ENCODE results near the gene SELENOO.

DNA sequence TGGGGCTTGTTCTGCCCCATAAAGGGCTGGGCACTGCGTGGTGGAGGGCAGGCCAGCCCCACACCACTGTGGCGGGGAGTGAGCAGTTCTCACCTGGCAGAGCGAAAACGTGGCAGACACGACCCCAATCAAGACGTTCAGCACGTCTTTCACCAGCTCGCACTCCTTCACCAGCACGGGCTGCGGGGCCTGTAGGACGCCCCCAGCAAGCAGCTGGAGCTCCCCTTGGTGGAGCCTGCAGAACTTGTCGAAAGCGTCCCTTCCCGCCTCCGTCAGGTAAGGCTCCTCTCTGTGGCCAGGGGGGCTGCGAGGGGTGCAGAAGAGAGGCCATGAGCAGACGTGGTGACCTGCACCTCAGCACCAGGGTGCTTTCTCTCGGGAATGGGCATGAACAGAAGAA, 32.4 kb downstream of the SELENOO start:
- TF ChIP-seq POLR2A (IDR thresholded peaks at IDR 0.05) (no peak), EP300 (IDR thresholded peaks at IDR 0.05) (no peak)
- TF ChIP-seq, protein P1, sequence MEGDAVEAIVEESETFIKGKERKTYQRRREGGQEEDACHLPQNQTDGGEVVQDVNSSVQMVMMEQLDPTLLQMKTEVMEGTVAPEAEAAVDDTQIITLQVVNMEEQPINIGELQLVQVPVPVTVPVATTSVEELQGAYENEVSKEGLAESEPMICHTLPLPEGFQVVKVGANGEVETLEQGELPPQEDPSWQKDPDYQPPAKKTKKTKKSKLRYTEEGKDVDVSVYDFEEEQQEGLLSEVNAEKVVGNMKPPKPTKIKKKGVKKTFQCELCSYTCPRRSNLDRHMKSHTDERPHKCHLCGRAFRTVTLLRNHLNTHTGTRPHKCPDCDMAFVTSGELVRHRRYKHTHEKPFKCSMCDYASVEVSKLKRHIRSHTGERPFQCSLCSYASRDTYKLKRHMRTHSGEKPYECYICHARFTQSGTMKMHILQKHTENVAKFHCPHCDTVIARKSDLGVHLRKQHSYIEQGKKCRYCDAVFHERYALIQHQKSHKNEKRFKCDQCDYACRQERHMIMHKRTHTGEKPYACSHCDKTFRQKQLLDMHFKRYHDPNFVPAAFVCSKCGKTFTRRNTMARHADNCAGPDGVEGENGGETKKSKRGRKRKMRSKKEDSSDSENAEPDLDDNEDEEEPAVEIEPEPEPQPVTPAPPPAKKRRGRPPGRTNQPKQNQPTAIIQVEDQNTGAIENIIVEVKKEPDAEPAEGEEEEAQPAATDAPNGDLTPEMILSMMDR (IDR thresholded peaks at IDR 0.05), result no peak

Data from ovary (tissue), 3 donors.